T-helper 22 cell (primary cell): ENCODE measurements around the gene ZNF687.

Experiments used
- DNase-seq: peaks from one replicate; pipeline ENCODE4 v3.0.0-alpha.2; 2020; ENCODE audit warnings: low read depth

Gene ZNF687

GRCh38 chr1:151314137-151314875, 32.2 kb downstream of the ZNF687 start:
- no peak for DNase-seq

GRCh38 chr1:151315565-151316235, 33.6 kb downstream of the ZNF687 start:
- DNase-seq: no peak

DNA sequence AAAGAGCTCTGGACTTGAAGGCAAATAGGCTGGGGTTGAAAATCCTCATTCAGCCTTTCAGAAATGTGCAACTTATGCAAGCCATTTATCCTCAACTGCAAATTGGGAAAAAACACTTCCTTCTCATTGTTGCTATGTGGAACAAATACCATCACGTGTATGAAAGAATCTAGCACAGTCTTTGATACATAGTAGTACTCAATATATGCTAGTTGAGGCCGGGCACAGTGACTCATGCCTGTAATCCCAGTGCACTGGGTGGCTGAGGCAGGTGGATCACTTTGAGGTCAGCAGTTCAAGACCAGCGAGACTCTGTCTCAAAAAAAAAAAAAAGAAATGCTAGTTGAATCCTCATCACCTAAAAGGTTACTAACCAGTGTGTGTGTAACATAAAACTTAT, 36.9 kb downstream of the ZNF687 start:
- DNase-seq: no peak

GRCh38 chr1:151324390-151324930, 42.4 kb downstream of the ZNF687 start:
- no peak for DNase-seq

DNA sequence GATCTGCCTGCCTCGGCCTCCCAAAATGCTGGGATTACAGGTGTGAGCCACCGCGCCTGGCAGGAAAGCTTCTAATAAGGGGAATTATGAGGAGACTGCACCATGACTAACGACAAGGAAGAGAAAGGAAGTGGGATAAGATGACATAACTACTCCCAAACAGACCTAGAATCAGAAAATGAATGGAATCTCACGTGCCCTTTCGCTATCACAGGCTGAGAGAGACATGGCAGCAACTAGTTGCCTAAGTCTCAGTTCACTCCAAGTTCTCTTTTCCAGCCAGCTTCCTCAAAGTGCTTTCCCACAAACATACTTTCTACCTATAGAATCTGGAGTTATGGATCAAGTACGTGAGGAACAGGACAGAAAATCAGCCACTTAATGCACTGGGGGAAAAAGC, 43.1 kb downstream of the ZNF687 start:
- no peak for DNase-seq

- no peak for DNase-seq
Observed at GRCh38 chr1:151325646-151326429, 43.7 kb downstream of the ZNF687 start.

DNA sequence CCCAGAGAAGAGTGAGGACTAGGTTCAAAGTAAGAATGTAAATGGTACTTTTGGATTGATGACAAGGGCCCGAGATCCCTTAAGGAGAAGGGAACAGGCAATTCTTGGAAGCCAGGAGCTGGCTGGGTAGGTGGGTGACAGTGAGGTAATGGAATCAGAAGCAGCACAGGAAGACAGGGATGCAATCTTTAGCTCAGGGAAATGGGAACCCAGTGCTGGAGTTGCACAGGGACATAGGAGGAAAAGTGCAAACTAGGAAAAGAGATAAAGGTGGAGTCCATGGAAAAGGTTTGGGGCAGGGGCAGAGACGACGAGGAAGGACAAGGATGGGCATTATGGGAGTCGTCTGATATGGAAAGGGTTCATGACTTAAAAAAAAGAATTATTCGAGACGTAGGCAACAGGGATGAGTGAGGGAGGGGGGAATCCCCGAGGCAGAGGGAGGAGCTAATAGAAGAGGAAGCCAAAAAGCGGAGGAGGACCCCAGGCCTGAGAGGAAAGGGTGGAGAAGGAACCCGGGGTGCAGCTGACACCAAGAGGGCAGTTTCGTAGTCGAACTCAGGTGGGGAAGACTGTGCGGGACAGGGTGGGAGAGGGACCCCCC, 44.6 kb downstream of the ZNF687 start:
- peak; percentile 43 for DNase-seq

DNA sequence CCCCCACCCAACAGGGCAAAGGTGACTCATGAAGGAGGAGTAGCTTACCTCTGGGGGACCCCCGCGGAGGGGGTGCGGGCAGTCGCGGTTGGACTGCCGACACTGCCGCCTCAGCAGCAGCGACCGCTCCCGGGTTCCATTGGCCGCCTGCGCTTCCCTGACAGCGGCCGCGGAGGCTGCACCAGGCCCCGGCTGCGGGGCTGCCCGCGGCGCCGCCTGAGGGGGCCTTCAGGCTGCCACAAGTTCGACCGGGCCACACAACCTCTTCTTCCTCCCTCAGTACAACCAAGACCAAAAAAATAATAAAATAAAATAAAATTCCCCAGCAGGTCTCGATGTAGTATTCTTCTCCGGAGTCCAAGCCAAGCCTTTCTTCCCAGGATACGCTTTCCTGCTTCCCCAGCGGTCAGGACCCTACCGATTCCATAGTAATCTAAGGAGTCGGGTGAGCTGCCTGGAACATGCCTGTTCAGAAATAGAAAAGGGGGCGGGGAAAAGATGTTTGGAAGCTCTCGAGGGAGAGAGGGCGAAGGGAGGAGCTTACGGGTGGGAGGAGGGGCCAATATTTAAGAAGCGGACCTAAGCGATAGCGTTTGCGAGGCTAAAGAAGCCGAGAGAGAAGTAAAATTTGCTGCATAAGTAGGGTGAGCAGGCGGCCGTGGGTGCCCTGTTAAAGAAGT, 45.3 kb downstream of the ZNF687 start, which contains the start of gene PI4KB:
PI4KB (minus strand) TSS at position 194 of the 680 bp plus-strand sequence. CDS start 10,935 bp downstream, outside the sequence.
- DNase-seq: peak; percentile 82

DNA sequence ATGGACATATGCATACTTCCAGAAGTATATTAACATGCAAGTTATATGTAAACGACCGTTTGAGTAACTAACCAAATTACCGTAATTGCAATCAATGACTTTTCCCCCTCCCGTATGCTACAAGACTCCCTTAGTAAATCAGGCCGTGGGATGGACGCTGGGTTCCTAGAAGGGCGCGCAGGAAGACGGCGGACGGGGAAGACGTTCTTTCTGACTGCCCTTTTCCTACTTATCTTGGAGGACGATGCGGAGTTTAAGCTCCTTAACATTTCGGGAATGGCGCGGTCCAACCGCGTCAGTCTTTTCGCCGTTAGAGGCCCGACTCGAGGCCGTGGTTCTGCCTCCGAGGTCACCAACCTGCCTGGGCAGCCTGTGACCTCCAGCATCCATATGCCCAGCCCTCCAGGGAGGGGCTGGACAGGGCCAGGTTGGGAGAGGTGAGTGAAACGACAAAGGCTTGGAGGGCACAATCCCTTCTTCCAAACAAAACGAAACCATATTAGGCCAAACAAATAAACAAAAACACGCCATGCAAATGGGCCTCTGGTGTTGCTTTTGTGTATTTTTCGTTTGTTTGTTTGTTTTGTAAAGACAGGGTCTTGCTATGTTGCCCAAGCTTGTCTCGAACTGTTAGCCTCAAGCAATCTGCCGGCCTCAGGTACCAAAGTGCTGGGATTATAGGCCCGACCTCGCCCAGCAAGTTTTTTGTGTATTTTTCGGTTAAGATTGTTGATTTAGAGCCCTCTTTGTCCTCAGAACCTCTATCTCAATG, 46.0 kb downstream of the ZNF687 start:
- no peak for DNase-seq

DNA sequence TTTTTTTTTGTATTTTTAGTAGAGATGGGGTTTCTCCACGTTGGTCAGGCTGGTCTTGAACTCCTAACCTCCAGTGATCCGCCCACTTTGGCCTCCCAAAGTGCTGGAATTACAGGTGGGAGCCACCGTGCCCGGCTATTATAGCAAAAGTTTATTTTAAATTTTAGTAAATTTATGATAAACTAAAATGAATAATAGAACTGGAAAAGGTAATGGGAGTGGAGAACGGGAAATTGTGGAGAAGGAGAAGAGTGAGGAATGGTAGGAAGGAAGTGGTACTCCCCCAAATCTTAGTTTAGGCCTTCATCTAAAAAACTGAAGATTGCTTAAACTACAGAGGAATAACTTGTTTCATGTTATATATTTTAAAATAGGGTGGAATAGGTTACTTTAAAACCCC, 52.7 kb downstream of the ZNF687 start:
- no peak for DNase-seq

DNA sequence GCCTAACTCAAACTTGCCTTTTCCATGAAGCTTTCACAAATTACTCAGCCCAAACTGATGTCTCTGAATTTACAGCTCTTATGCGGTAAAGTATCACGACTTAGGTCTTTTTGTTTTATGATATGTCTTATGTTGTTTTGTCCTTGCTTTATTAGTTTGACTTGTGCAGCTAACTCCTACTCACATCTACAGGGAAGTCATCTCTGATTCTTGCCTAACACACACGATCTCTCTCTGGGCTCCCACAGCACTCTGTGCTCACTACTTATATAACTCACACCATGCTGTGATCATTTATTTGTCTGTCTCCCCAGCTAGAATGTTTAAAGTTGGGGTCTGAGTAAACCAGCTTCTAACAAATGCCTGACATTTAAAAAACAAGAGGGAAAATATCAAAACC, 54.5 kb downstream of the ZNF687 start:
- no peak for DNase-seq

- DNase-seq: peak; percentile 28
Observed at GRCh38 chr1:151340870-151341754, 59.0 kb downstream of the ZNF687 start.
